Activated T-helper 1 cell treated with anti-CD3 and anti-CD28 coated beads, Interleukin-12 subunit alpha, Interleukin-12 subunit beta, Interleukin-2, Interleukin-4 antibody, amounts not matched to agents 30 ng/mL and 10 ng/mL and 1 ng/mL, durations not matched to agents 14 hours and 24 hours and 36 hours (primary cell): ENCODE measurements around the gene MAVS. TPM values are rescaled to one million over a fixed set of nuclear protein-coding genes. Genes with fewer than 3 reads are reported as not detected.
"Not testable (repeated sequence)": the region's sequence is repeated elsewhere in the genome, so short reads cannot be mapped to it uniquely, and the experiment has no call there.

ENCODE experiments used
- DNase-seq: peaks from one replicate; pipeline ENCODE4 v3.0.0; 2021; ENCODE audit warnings: low spot score
- H3K27ac Mint-ChIP-seq: one replicate; pipeline ENCODE4 v1.8.0; 2021; ENCODE audit warnings: mild to moderate bottlenecking, mixed read lengths
- H3K27me3 Mint-ChIP-seq: one replicate; pipeline ENCODE4 v1.8.0; 2022; ENCODE audit warnings: mild to moderate bottlenecking, moderate library complexity, mixed read lengths; ENCODE audit not compliant: insufficient read depth
- H3K36me3 Mint-ChIP-seq: one replicate; pipeline ENCODE4 v1.8.0; 2021; ENCODE audit warnings: low read depth, mixed read lengths
- H3K4me1 Mint-ChIP-seq: one replicate; pipeline ENCODE4 v1.8.0; 2021; ENCODE audit warnings: low read depth, mixed read lengths
- H3K4me3 Mint-ChIP-seq: one replicate; pipeline ENCODE4 v1.8.0; 2021; ENCODE audit warnings: mild to moderate bottlenecking, moderate library complexity, mixed read lengths
- H3K9me3 Mint-ChIP-seq: one replicate; pipeline ENCODE4 v1.8.0; 2021; ENCODE audit warnings: mixed read lengths
- intact Hi-C: fragments of 100-400 bp; cut with micrococcal nuclease; formaldehyde crosslinking; loops from one replicate; pipeline ENCODE4 v1.15.1; 2024
- total RNA-seq: library from RNA; stranded (reverse); gene quantifications from 2 replicates; pipeline ENCODE4 v1.2.3, GENCODE V29; 2022

The MAVS gene
- total RNA-seq, 1 donor from 2014 or later: 40.8 TPM

DNA sequence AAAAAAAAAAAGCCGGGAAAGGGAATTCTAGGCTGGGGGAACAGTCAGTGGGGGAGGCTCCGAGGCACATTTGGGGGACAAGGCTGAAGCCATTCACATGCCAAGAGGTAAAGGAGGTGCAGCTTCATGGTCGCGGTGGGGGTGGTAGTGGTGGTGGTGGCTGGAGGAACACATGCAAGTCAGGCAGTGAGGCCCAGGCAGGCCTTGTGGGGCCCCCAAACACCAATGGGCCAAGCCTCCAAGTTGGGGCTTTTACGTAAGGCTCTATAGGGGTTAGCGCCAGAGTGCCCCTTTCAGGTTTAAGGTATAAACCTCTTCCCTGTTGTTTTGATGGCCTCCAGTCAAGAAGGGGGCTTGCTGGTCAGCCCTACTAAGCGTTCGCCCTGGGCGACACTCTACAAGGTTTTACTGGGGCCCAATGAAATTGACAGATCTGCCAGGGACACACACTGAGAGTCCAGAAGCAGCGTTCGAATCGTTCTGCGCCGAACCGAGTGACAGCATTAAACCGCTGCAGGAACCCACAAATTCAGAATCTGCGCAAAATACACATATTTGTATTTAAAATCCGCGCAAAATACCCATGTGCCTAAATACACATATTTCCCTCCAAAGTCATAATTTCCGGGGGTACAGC lies 27.1 kb upstream of the MAVS start:
- intact Hi-C loops: loop anchor here (1.0 to 10.0 kb wide), 13 partner anchors 8 to 1295 kb away; partner anchors contain the start of genes ADISSP, ATRN, CENPB and MAVS
- Mint-ChIP-seq H3K27me3 (no peaks in the 10 kb centered on the region), H3K27ac (peak overlapping the region; percentile 86), H3K9me3 (no peaks in the 10 kb centered on the region), H3K36me3 (peaks cover 5% of the 10 kb centered on the region), H3K4me1 (peaks cover 45% of the 10 kb centered on the region), H3K4me3 (peak overlapping the region; percentile 79)
- DNase-seq: no peak

DNA sequence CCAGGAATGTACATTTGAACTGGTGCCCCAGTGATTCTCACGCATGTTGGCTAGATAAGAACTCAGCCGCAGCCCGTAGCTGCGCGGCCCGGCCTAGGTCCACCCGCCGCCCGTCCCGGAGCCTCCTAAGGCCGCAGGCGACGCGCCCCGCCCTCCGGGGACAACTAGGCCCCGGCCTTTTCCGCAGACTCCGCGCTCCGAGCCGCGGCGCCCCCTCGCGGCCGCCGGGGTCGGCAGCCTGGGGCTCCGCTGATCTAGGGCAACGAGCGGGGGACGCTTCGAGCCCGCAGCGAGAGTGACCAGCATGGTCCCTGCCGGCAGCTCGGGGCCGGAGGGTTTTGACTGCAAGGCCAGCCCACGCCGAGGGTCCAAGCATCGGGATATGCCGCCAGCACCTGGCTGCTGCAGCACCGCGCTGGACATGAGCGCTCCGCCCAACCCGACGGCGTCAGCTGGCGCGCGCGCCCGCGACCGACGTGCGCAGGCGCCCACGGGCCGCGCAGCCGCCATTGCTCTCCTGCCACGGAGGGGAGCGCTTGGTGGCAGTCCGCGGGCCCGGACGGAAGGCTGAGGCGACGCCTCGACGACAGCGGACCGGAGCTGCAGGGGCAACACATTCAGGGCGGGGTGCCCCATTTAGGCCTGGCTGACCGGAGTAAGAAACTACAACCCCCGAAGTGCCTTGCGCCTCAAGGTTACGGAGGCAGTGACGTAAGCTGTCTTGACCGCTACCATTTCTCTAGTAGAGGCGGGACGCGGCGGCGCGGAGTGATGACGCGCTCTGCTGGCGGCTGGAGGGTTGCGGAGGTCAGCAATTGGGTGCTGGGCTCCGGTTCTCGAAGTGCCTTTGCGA lies 26.4 kb upstream of the MAVS start, which contains the start of gene AP5S1:
AP5S1 (plus strand) TSS at position 500 of the 853 bp plus-strand sequence. CDS start 1,571 bp downstream, outside the sequence.
- H3K4me3 Mint-ChIP-seq: peak within 1 kb of the TSS; percentile 85
- H3K4me1 Mint-ChIP-seq: peaks cover 42% of the 10 kb centered on the region
- no peaks in the 10 kb centered on the region for H3K27me3 Mint-ChIP-seq
- peak within 1 kb of the TSS; percentile 89 for H3K27ac Mint-ChIP-seq
- intact Hi-C loops: loop anchor here (1.0 to 2.0 kb wide), 11 partner anchors 9 to 195 kb away; partner anchors contain the start of genes ADISSP, CENPB, MAVS and PANK2
- no peaks in the 10 kb centered on the region for H3K9me3 Mint-ChIP-seq
- peak; percentile 90 for DNase-seq
- peaks cover 5% of the 10 kb centered on the region for H3K36me3 Mint-ChIP-seq

DNA sequence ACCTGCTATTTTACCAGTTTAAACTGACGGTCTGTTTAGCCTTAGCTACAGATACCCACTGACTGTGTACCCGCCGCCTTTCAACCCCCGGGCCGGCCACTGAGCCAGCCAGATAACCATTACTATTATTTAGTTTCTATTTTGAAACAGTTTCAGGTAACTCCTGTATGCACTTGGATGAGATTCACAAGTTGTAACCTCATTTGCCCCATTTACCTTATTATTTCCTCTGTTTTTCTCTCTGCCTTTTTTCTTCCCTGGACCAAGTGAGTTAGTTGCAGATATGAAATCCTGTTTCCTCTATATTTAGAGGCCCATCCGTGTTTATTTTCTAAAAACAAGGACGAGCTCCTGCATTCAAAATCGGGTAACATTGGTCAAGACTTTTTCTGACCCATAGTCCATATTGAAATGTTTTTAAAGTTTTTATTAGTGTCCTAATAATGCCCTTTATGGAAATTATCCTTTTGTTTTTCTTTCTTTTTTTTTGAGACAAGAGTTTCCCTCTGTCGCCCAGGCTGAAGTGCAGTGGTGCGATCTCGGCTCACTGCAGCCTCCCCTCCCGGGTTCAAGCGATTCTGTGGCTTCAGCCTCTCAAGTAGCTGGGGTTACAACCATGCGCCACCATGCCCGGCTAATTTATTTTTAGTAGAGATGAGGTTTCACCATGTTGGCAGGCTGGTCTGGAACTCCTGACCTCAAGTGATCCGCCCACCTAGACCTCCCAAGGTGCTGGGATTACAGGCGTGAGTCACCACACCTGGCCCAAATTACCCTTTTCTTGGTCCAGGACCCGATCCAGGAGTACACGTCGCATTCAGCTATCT lies 25.5 kb upstream of the MAVS start:
- Mint-ChIP-seq H3K4me1 (peaks cover 34% of the 10 kb centered on the region), H3K27me3 (no peaks in the 10 kb centered on the region), H3K27ac (peak overlapping the region; percentile 89), H3K9me3 (no peaks in the 10 kb centered on the region), H3K4me3 (peak overlapping the region; percentile 85), H3K36me3 (peaks cover 7% of the 10 kb centered on the region)
- DNase-seq: no peak
- intact Hi-C loops: loop anchor here (1.0 to 2.0 kb wide), 11 partner anchors 10 to 194 kb away; partner anchors contain the start of genes ADISSP, CENPB, MAVS and PANK2

DNA sequence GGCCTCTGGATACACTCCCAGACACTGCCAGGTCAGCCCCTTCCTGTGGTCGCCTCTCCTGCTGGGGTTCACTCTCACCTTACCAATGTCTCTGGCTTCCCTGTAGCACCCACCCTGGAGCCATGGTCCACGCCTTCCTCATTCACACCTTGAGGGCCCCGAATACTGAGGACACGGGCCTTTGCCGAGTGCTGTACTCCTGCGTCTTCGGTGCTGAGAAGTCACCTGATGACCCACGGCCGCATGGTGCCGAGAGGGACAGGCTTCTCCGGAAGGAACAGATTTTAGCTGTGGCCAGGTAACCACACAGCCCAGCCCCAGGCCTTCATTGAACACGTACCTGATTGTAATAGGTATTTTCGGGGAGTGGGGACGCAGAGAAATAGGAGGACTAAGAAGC lies 24.6 kb upstream of the MAVS start:
- DNase-seq: no peak
- Mint-ChIP-seq H3K27ac (peak overlapping the region; percentile 89), H3K36me3 (peaks cover 9% of the 10 kb centered on the region), H3K27me3 (no peaks in the 10 kb centered on the region), H3K4me3 (peak overlapping the region; percentile 85), H3K4me1 (peaks cover 26% of the 10 kb centered on the region), H3K9me3 (no peaks in the 10 kb centered on the region)
- intact Hi-C loops: loop anchor here (2.0 kb wide), 1 partner anchor 77 kb away; no protein-coding TSS in a partner anchor

DNA sequence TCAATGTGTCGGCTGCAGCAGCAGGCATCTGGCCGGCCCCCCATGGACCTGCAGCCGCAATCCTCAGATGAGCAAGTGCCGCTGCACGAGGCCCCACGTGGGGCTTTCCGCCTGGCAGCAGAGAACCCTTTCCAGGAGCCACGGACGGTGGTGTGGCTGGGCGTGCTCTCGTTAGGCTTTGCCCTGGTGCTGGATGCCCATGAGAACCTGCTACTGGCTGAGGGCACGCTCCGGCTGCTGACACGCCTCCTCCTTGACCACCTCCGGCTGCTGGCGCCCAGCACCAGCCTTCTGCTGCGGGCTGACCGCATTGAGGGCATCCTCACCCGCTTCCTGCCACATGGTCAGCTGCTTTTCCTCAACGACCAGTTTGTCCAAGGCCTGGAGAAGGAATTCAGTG lies 22.8 kb upstream of the MAVS start:
- intact Hi-C loops: no loop called here
- H3K4me3 Mint-ChIP-seq: no peak overlapping the region
- no peaks in the 10 kb centered on the region for H3K9me3 Mint-ChIP-seq
- peaks cover 12% of the 10 kb centered on the region for H3K36me3 Mint-ChIP-seq
- no peak overlapping the region for H3K27ac Mint-ChIP-seq
- peaks cover 17% of the 10 kb centered on the region for H3K4me1 Mint-ChIP-seq
- no peak for DNase-seq
- H3K27me3 Mint-ChIP-seq: no peaks in the 10 kb centered on the region

DNA sequence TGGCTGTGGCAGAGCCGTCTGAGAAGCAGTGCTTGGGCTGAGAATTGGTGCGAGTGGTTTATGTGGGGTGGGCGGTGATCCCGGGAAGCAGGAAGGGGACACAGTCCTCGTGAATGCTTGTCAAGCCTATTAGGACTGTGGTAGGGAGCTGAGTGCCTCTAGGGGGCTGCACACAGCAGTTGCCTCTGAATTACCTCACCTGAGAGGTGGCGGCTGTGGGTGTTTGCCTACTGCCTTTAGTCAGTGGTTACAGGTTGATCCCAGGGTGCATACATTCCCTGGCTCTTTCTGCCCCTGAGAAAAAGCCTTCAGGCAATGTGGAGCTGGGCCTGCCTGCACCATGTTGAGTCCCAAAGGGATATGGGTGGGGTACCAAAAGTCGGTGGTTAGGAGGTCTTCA lies 21.1 kb upstream of the MAVS start:
- no peak for DNase-seq
- H3K27ac Mint-ChIP-seq: no peak overlapping the region
- H3K4me3 Mint-ChIP-seq: no peak overlapping the region
- H3K36me3 Mint-ChIP-seq: peaks cover 12% of the 10 kb centered on the region
- no peaks in the 10 kb centered on the region for H3K9me3 Mint-ChIP-seq
- intact Hi-C loops: no loop called here
- H3K27me3 Mint-ChIP-seq: no peaks in the 10 kb centered on the region
- peaks cover 6% of the 10 kb centered on the region for H3K4me1 Mint-ChIP-seq

DNA sequence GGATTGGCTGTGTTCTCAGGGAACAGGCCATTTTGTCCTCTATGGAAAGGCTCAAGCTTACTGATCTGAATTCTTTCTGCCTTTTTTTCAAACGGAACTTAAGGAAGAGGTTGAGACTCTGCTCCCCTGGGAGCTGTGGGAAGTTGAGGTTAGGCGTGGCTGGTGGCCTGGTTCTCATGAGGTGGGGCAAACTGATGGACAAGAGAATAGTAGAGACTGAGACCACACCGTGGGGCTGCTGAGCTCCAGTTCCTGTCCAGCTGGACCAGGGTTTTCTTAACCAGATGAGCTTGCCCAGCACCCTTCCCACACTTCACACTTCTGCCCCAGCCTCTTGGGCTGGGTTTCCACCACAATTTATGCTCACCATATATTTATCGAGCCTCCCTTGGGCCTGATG lies 20.2 kb upstream of the MAVS start:
- intact Hi-C loops: no loop called here
- Mint-ChIP-seq H3K36me3 (peaks cover 12% of the 10 kb centered on the region), H3K27me3 (no peaks in the 10 kb centered on the region), H3K9me3 (no peaks in the 10 kb centered on the region), H3K4me3 (no peak overlapping the region), H3K27ac (no peak overlapping the region), H3K4me1 (peaks cover 5% of the 10 kb centered on the region)
- no peak for DNase-seq

DNA sequence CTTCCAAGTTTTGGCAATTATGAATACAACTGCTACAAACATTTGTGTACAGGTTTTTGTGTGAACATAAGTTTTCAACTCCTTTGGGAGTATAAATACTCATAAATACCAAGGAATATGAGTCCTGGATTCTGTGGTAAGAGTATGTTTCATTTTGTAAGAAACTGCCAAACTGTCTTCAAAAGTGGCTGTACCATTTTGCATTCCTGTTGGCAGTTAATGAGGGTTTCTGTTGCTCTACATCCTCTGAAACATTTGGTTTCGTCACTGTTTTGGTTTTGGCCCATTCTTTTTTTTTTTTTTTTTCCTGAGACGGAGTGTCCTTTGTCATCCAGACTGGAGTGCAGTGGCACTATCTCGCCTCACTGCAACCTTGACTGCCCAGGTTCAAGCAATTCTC lies 17.8 kb upstream of the MAVS start:
- DNase-seq: no peak
- intact Hi-C loops: no loop called here
- Mint-ChIP-seq H3K27me3 (no peaks in the 10 kb centered on the region), H3K9me3 (no peaks in the 10 kb centered on the region), H3K4me3 (no peak overlapping the region), H3K4me1 (no peaks in the 10 kb centered on the region), H3K36me3 (peaks cover 8% of the 10 kb centered on the region), H3K27ac (no peak overlapping the region)

DNA sequence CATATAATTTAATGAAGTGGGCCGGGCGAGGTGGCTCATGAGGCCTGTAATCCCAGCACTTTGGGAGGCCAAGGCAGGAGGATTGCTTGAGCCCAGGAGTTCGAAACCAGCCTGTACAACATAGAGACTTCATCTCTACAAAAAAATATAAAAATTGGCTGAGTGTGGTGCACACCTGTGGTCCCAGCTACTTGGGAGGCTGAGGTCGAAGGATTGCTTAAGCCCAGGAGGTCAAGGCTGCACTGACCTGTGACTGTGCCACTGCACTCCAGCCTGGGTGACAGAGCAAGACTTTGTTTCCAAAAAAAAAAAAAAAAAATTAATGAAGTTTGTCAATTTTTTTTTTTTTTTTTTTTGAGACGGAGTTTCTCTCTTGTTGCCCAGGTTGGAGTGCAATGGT lies 16.7 kb upstream of the MAVS start:
- intact Hi-C loops, H3K9me3 Mint-ChIP-seq, H3K27me3 Mint-ChIP-seq, DNase-seq, H3K36me3 Mint-ChIP-seq, H3K4me3 Mint-ChIP-seq, H3K4me1 Mint-ChIP-seq, H3K27ac Mint-ChIP-seq: not testable (repeated sequence)

DNA sequence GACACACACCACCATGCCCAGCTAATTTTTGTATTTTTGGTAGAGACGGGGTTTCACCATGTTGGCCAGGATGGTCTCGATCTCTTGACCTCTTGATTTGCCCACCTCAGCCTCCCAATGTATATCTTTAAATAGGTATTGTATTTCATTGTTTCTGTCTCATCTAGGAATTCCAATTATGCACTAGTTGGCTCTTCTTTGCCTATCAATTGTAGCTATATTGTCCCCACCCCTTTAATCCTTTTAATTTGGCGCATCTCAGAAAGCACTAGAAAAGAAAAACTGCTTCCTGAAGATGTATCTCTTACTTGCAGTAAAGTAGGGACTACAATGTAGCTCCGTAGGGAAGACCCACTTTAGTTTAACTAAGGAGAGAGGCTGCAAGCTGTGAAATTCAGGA lies 10.5 kb upstream of the MAVS start:
- intact Hi-C loops: no loop called here
- no peak overlapping the region for H3K4me3 Mint-ChIP-seq
- no peaks in the 10 kb centered on the region for H3K36me3 Mint-ChIP-seq

DNA sequence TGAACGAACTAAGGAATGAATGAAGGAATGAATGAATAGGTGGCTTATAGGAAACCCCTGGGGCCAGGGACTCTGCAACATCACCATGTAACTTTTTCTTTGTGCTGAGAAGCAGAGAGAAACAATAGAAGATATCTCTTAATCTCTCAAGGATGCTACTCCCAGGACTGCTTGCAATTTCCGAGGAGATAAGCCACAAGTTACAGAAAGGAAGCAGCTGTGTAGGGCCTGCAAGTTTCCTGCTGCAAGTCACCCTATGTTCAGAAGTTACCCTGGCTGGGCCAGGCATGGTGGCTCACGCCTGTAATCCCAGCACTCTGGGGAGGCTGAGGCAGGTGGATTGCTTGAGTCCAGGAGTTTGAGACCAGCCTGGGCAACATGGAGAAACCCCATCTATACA lies 7.3 kb upstream of the MAVS start:
- H3K4me1 Mint-ChIP-seq: peaks cover 9% of the 10 kb centered on the region
- H3K36me3 Mint-ChIP-seq: no peaks in the 10 kb centered on the region
- peak overlapping the region; percentile 20 for H3K27ac Mint-ChIP-seq
- peaks cover 1% of the 10 kb centered on the region for H3K27me3 Mint-ChIP-seq
- DNase-seq: no peak
- intact Hi-C loops: no loop called here
- no peak overlapping the region for H3K4me3 Mint-ChIP-seq
- H3K9me3 Mint-ChIP-seq: no peaks in the 10 kb centered on the region

More for the DNA sequence above, 10.5 kb upstream of the MAVS start:
- DNase-seq: no peak
- H3K27me3 Mint-ChIP-seq: peaks cover 1% of the 10 kb centered on the region
- H3K9me3 Mint-ChIP-seq: no peaks in the 10 kb centered on the region
- peaks cover 9% of the 10 kb centered on the region for H3K4me1 Mint-ChIP-seq
- H3K27ac Mint-ChIP-seq: no peak overlapping the region

DNA sequence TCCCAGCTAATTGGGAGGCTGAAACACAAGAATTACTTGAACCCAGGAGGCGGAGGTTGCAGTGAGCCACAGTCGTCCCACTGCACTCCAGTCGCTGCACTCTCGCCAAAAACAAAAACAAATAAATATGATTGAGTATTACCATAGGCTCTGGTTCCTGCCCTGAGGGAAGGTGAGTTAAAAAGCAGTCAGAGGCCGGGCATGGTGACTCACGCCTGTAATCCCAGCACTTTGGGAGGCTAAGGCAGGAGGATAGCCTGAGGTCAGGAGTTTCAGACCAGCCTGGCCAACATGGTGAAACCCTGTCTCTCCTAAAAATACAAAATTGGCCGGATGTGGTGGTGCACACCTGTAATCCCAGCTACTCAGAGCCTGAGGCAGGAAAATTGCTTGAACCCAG lies 6.4 kb upstream of the MAVS start:
- DNase-seq, H3K9me3 Mint-ChIP-seq, H3K27ac Mint-ChIP-seq, H3K27me3 Mint-ChIP-seq, H3K4me1 Mint-ChIP-seq, intact Hi-C loops, H3K36me3 Mint-ChIP-seq, H3K4me3 Mint-ChIP-seq: not testable (repeated sequence)
